22Rv1 (cell line): ENCODE results near the gene VEGFA.

ENCODE experiments used
- ZFX ChIP-seq: fragments of 450-650 bp; IDR thresholded peaks from 2 replicates; pipeline ENCODE4 v1.6.1; 2017; ENCODE audit warnings: antibody characterized with exemption, borderline replicate concordance
- TF ChIP-seq, protein P1 (sequence below): fragments of 450-650 bp; IDR thresholded peaks from 2 replicates; pipeline ENCODE4 v1.5.1; 2017; ENCODE audit warnings: mild to moderate bottlenecking

- TF ChIP-seq, protein P1, sequence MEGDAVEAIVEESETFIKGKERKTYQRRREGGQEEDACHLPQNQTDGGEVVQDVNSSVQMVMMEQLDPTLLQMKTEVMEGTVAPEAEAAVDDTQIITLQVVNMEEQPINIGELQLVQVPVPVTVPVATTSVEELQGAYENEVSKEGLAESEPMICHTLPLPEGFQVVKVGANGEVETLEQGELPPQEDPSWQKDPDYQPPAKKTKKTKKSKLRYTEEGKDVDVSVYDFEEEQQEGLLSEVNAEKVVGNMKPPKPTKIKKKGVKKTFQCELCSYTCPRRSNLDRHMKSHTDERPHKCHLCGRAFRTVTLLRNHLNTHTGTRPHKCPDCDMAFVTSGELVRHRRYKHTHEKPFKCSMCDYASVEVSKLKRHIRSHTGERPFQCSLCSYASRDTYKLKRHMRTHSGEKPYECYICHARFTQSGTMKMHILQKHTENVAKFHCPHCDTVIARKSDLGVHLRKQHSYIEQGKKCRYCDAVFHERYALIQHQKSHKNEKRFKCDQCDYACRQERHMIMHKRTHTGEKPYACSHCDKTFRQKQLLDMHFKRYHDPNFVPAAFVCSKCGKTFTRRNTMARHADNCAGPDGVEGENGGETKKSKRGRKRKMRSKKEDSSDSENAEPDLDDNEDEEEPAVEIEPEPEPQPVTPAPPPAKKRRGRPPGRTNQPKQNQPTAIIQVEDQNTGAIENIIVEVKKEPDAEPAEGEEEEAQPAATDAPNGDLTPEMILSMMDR: no peak
- no peak for TF ChIP-seq ZFX
Measured at GRCh38 chr6:43826730-43827129, 56.7 kb downstream of the VEGFA start.
